K562 (cell line): Measurements from ENCODE around the gene MLLT11. TPM values are rescaled to one million over a fixed set of nuclear protein-coding genes. Genes with fewer than 3 reads are reported as not detected.

ENCODE experiments used
- ATAC-seq: fragments of 200-7000 bp; cut with Tn5 transposase; 3 replicates; pipeline ENCODE4 v1.9.1; 2020; ENCODE audit warnings: moderate library complexity
- BruUV-seq: library from RNA; stranded (reverse); fragments of 400-500 nt; replicated peaks from 2 replicates; lab custom pipeline; 2021; lab: Mats Ljungman, UMichigan
- CTCF ChIA-PET: fragments of 300-600 bp; formaldehyde crosslinking; extraction: SDS; loops from one replicate; lab custom pipeline; 2021; ENCODE audit warnings: low intra/inter-chr PET ratio; lab: Yijun Ruan, JAX
- POLR2A ChIA-PET: fragments of 300-600, 350-650 bp; sonication (Branson Sonifier 250); formaldehyde crosslinking; extraction: SDS; loops from one replicate; lab custom pipeline; 2021; ENCODE audit warnings: antibody characterized with exemption, inconsistent platforms; lab: Yijun Ruan, JAX
- DNase-seq, 4 experiments: peaks; one replicate each; pipeline versions ENCODE4 v3.0.0 to v3.0.0-alpha.2; 2011 to 2018; ENCODE audit warnings: low spot score in 3 of 4, mixed read lengths in 3 of 4; ENCODE audit errors: extremely low read depth in 1 of 4
- FAIRE-seq: peaks from 2 replicates; lab custom pipeline; 2011; peaks lifted over from hg19 to GRCh38; lab: Jason Lieb, UNC
- H2AFZ ChIP-seq: 2 replicates; pipeline ENCODE4 v1.6.0; 2011; ENCODE audit warnings: low read depth, low read length, control low read depth, inconsistent platforms
- H3K27ac ChIP-seq: fragments of 200-600 bp; 3 replicates; pipeline ENCODE4 v1.8.0; 2011; ENCODE audit warnings: low read depth, mild to moderate bottlenecking, control low read depth, inconsistent platforms, low read length, moderate library complexity, mixed read lengths; ENCODE audit errors: extremely low read depth
- H3K27me3 ChIP-seq, 2 experiments: fragments of 300-600 bp in 1 of 2; 2 replicates in 1 of 2; 3 replicates in 1 of 2; pipeline versions ENCODE4 v1.6.0 to v1.8.0; 2011; ENCODE audit warnings: inconsistent platforms in 2 of 2, low read length in 2 of 2, mild to moderate bottlenecking in 1 of 2, mixed read lengths in 1 of 2, moderate library complexity in 1 of 2; ENCODE audit not compliant: control insufficient read depth in 2 of 2, insufficient read depth in 2 of 2
- H3K36me3 ChIP-seq: fragments of 300-600 bp; 3 replicates; pipeline ENCODE4 v1.8.0; 2011; ENCODE audit warnings: mild to moderate bottlenecking, low read length, inconsistent platforms; ENCODE audit not compliant: control insufficient read depth, insufficient read depth
- H3K4me1 ChIP-seq, 2 experiments: fragments of 200-600 bp in 1 of 2; replicated peaks in 1 of 2; 2 replicates in 1 of 2; 3 replicates in 1 of 2; pipeline versions ENCODE4 v1.5.1 to v1.8.0; 2011; ENCODE audit warnings: inconsistent platforms in 2 of 2, low read length in 2 of 2, mild to moderate bottlenecking in 1 of 2, mixed read lengths in 1 of 2, moderate library complexity in 1 of 2; ENCODE audit not compliant: control insufficient read depth in 2 of 2, insufficient read depth in 2 of 2
- H3K4me2 ChIP-seq: 2 replicates; pipeline ENCODE4 v1.6.1; 2011; ENCODE audit warnings: low read length, control low read depth, inconsistent platforms, mixed read lengths; ENCODE audit not compliant: insufficient read depth
- H3K4me3 ChIP-seq: fragments of 200-600 bp; sonication (generic), shearing (Covaris generic); 2 replicates; pipeline ENCODE4 v1.5.1; 2016; ENCODE audit warnings: control low read depth, inconsistent platforms
- H3K79me2 ChIP-seq: fragments of 200-600 bp; 3 replicates; pipeline ENCODE4 v1.8.0; 2011; ENCODE audit warnings: low read length, inconsistent platforms; ENCODE audit not compliant: control insufficient read depth, insufficient read depth
- H3K9ac ChIP-seq, 2 experiments: 2 replicates each; pipeline versions ENCODE4 v1.6.0 to v1.6.1; 2011; ENCODE audit warnings: low read depth in 2 of 2, low read length in 2 of 2, control low read depth in 1 of 2, inconsistent platforms in 1 of 2, mild to moderate bottlenecking in 1 of 2, mixed read lengths in 1 of 2; ENCODE audit not compliant: insufficient read depth in 1 of 2
- H3K9me1 ChIP-seq: one replicate; pipeline ENCODE4 v1.6.0; 2011; ENCODE audit warnings: inconsistent platforms, mild to moderate bottlenecking, low read length, moderate library complexity; ENCODE audit not compliant: control insufficient read depth, insufficient read depth
- H3K9me3 ChIP-seq: replicated peaks from 2 replicates; pipeline ENCODE4 v1.5.1; 2011; ENCODE audit warnings: low read depth, low read length, inconsistent platforms; ENCODE audit not compliant: control insufficient read depth, insufficient read depth
- H4K20me1 ChIP-seq: replicated peaks from 2 replicates; pipeline ENCODE4 v1.6.1; 2011; ENCODE audit warnings: low read length, inconsistent platforms, mixed read lengths; ENCODE audit not compliant: control insufficient read depth, insufficient read depth
- E2F5 ChIP-seq: sonication (generic); formaldehyde crosslinking; IDR thresholded peaks from 2 replicates; pipeline ENCODE4 v1.8.0; 2022; ENCODE audit warnings: mild to moderate bottlenecking, missing genetic modification reagents
- FOXA1 ChIP-seq: fragments of 450-650 bp; IDR thresholded peaks from 2 replicates; pipeline ENCODE4 v1.6.1; 2016; ENCODE audit warnings: mild to moderate bottlenecking, borderline replicate concordance
- FUS ChIP-seq: fragments of 200-400 bp; formaldehyde crosslinking; optimal IDR thresholded peaks from 2 replicates; pipeline ENCODE3; 2017; ENCODE audit warnings: low read depth, low read length
- GTF3C2 ChIP-seq: IDR thresholded peaks from 3 replicates; pipeline ENCODE4 v1.6.1; 2011; ENCODE audit warnings: borderline replicate concordance, mild to moderate bottlenecking, moderate library complexity; ENCODE audit not compliant: insufficient read length; ENCODE audit errors: extremely low read depth
- MEF2D ChIP-seq: conservative IDR thresholded peaks from 2 replicates; pipeline ENCODE4 v1.6.1; 2016; ENCODE audit warnings: low read depth, missing genetic modification characterization, missing compliant biosample characterization
- PKNOX1 ChIP-seq: fragments of 450-650 bp; IDR thresholded peaks from 2 replicates; pipeline ENCODE4 v1.6.1; 2016
- POLR2AphosphoS5 ChIP-seq: IDR thresholded peaks from 2 replicates; pipeline ENCODE4 v1.6.1; 2011; ENCODE audit warnings: mild to moderate bottlenecking, low read depth, low read length, moderate library complexity; ENCODE audit not compliant: control insufficient read depth, insufficient read depth
- PRPF4 ChIP-seq: fragments of 200-400 bp; formaldehyde crosslinking; IDR thresholded peaks from one replicate; pipeline ENCODE4 v1.6.1; 2017; ENCODE audit warnings: low read length, low read depth, mild to moderate bottlenecking; ENCODE audit not compliant: insufficient read depth, poor library complexity, severe bottlenecking
- PTTG1 ChIP-seq: fragments of 450-650 bp; IDR thresholded peaks from 2 replicates; pipeline ENCODE4 v1.6.1; 2016; ENCODE audit warnings: low read depth, mild to moderate bottlenecking, missing genetic modification characterization, missing compliant biosample characterization
- SIRT6 ChIP-seq: IDR thresholded peaks from one replicate; pipeline ENCODE4 v1.6.1; 2012; ENCODE audit warnings: low read depth, mild to moderate bottlenecking, control low read depth, inconsistent platforms, low read length, moderate library complexity
- TSC22D4 ChIP-seq: fragments of 450-650 bp; IDR thresholded peaks from 2 replicates; pipeline ENCODE4 v1.6.1; 2016; ENCODE audit warnings: missing genetic modification characterization, missing biosample characterization, control low read depth
- WHSC1 ChIP-seq: IDR thresholded peaks from one replicate; pipeline ENCODE4 v1.6.1; 2012; ENCODE audit warnings: low read length, control low read depth, inconsistent platforms
- ZNF282 ChIP-seq: sonication (generic); formaldehyde crosslinking; IDR thresholded peaks from 2 replicates; pipeline ENCODE4 v1.8.1; 2023; ENCODE audit warnings: missing genetic modification reagents
- ZNF561 ChIP-seq: fragments of 450-650 bp; formaldehyde crosslinking; conservative IDR thresholded peaks from 2 replicates; pipeline ENCODE4 v1.4.0; 2020; ENCODE audit warnings: mild to moderate bottlenecking, moderate library complexity
- ZSCAN29 ChIP-seq: fragments of 450-650 bp; IDR thresholded peaks from 2 replicates; pipeline ENCODE4 v1.6.1; 2017
- WGBS: fragments of 100-300 bp; shearing (Covaris generic); methylation state at CpG from one replicate; pipeline ENCODE4 v1.1.6; 2016; ENCODE audit warnings: low coverage, mixed read lengths; ENCODE audit not compliant: insufficient coverage; ENCODE audit errors: missing lambda C conversion rate; 5-methylcytosine and 5-hydroxymethylcytosine counted together
- in situ Hi-C: fragments of 300-500 bp; cut with MboI; formaldehyde crosslinking; loops from 4 replicates; pipeline ENCODE4 v1.15.0; 2018; ENCODE audit warnings: inconsistent platforms, mixed read lengths
- intact Hi-C: fragments of 100-400 bp; cut with micrococcal nuclease; formaldehyde crosslinking; loops from 2 replicates; pipeline ENCODE4 v1.14.2; 2022
- polyA plus RNA-seq, 8 experiments: library from polyadenylated mRNA; depleted of rRNA in 4 of 8; stranded (reverse) in 5 of 8; unstranded in 3 of 8; fragments of >200 nt; fragmentation: Nextera tagmentation in 2 of 8; fragmentation: Illumina TruSeq in 1 of 8; extraction: Ambion mirVana in 2 of 8; extraction: Trizol in 1 of 8; gene quantifications; 2 replicates each; pipeline versions ENCODE4 v1.2.1 to v1.2.3, GENCODE V29; 2011 to 2014; ENCODE audit warnings: inconsistent platforms in 1 of 8, missing spikeins in 1 of 8
- total RNA-seq, 7 experiments: library from RNA; depleted of rRNA in 6 of 7; stranded (reverse); fragments of >200 nt in 6 of 7; fragmentation: Illumina TruSeq in 2 of 7; extraction: Trizol in 2 of 7; gene quantifications; 2 replicates each; pipeline versions ENCODE4 v1.2.1 to v1.2.3, GENCODE V29; 2011 to 2021; ENCODE audit warnings: low replicate concordance in 1 of 7

The MLLT11 gene
- total and polyA plus RNA-seq, 9 of the 15 experiments (the other 6 are each of a cell fraction or from before 2014, with no cell fraction given), result 12.1 to 91.0 (median 22.0) TPM

- TF ChIP-seq PRPF4 (no peak), E2F5 (CRISPR knock-in tag) (no peak), TSC22D4 (tag) (no peak), SIRT6 (no peak)
Measured at GRCh38 chr1:151051356-151052009, 8.7 kb upstream of the MLLT11 start (continued).

- H2AFZ ChIP-seq, result no peak overlapping the region
- H4K20me1 ChIP-seq, result 0 out of 2 replicates have a peak, but pooled peaks cover 3% of the 10 kb centered on the region
- peak; percentile 31 for ATAC-seq
- peak overlapping the region; percentile 80 to 92; a peak in 3 of 4 replicates for H3K9ac ChIP-seq
- H3K9me3 ChIP-seq, result no peaks in the 10 kb centered on the region
- in situ Hi-C loops (no loop called here), intact Hi-C loops (loop anchor here (5.0 kb wide), 2 partner anchors 33 to 48 kb away; partner anchors contain the start of genes MINDY1 and PRUNE1)
- no peaks in the 10 kb centered on the region for H3K27me3 ChIP-seq
- ChIA-PET POLR2A (interaction anchor here (0.6 to 4.4 kb wide), 12 partner anchors 8 to 338 kb away, joined by 3 to 19 read pairs (median 4); partner anchors contain the start of genes BNIPL, C1orf56 and PI4KB), CTCF (no interaction called here)
- peak overlapping the region; percentile 91 for H3K27ac ChIP-seq
- peaks cover 43 to 55% of the 10 kb centered on the region in 2 experiments for H3K4me1 ChIP-seq
- peak overlapping the region; percentile 96 for H3K4me2 ChIP-seq
- peaks cover 2% of the 10 kb centered on the region for H3K9me1 ChIP-seq
- peaks cover 68% of the 10 kb centered on the region for H3K79me2 ChIP-seq
- peaks cover 81% of the 10 kb centered on the region for H3K36me3 ChIP-seq
- DNase-seq, result peak; percentile 74 to 95 (median 83)
- BruUV-seq, result no TSS peak
- H3K4me3 ChIP-seq, result peak overlapping the region; percentile 95
- WGBS, result 0% methylated on average over 2 of the region's 4 CpGs
- FAIRE-seq, result peak; percentile 94
- TF ChIP-seq FOXA1 (no peak), ZNF282 (no peak), ZNF561 (no peak), PTTG1 (tag) (no peak), POLR2AphosphoS5 (peak; percentile 58), FUS (no peak), PKNOX1 (peak; percentile 87), MEF2D (no peak), ZSCAN29 (no peak), WHSC1 (no peak), GTF3C2 (no peak), TSC22D4 (tag) (no peak)
Measured at GRCh38 chr1:151054971-151055547, 5.1 kb upstream of the MLLT11 start.
